Measurements from ENCODE around the gene NEMP1.
"Not testable (repeated sequence)": the region's sequence is repeated elsewhere in the genome, so short reads cannot be mapped to it uniquely, and the experiment has no call there.

Gene NEMP1

GRCh38 chr12:57029457-57029856, 49.1 kb downstream of the NEMP1 start:
- DNase-seq (ENCODE audit: low read depth): no peak

- no peak for DNase-seq (ENCODE audit: low read depth)
Measured at GRCh38 chr12:57027805-57028153, 50.8 kb downstream of the NEMP1 start.

GRCh38 chr12:57027011-57027804, 51.4 kb downstream of the NEMP1 start:
- no peak for DNase-seq (ENCODE audit: low read depth)

GRCh38 chr12:57025196-57025595, 53.4 kb downstream of the NEMP1 start:
- DNase-seq (ENCODE audit: low read depth): no peak

GRCh38 chr12:57022324-57022723, 56.3 kb downstream of the NEMP1 start:
- DNase-seq (ENCODE audit: low read depth): not testable (repeated sequence)

- DNase-seq (ENCODE audit: low read depth): no peak
Measured at GRCh38 chr12:57019983-57020719, 58.4 kb downstream of the NEMP1 start.

GRCh38 chr12:57018906-57019305, 59.7 kb downstream of the NEMP1 start:
- DNase-seq (ENCODE audit: low read depth): no peak

- not testable (repeated sequence) for DNase-seq (ENCODE audit: low read depth)
Measured at GRCh38 chr12:57018353-57018752, 60.2 kb downstream of the NEMP1 start.

GRCh38 chr12:57016348-57016747, 62.2 kb downstream of the NEMP1 start, which contains the start of gene TAC3:
TAC3 (minus strand) TSS chr12:57016529; CDS start chr12:57015797, 732 bp downstream.
- no peak for DNase-seq (ENCODE audit: low read depth)

GRCh38 chr12:57012600-57013465, 65.8 kb downstream of the NEMP1 start:
- DNase-seq (ENCODE audit: low read depth): no peak

- DNase-seq (ENCODE audit: low read depth): no peak
Measured at GRCh38 chr12:57011438-57012424, 66.9 kb downstream of the NEMP1 start.

- no peak for DNase-seq (ENCODE audit: low read depth)
Measured at GRCh38 chr12:57010627-57011247, 67.9 kb downstream of the NEMP1 start.

- DNase-seq (ENCODE audit: low read depth): no peak
Measured at GRCh38 chr12:57009949-57010626, 68.5 kb downstream of the NEMP1 start.

GRCh38 chr12:57008178-57008577, 70.4 kb downstream of the NEMP1 start:
- DNase-seq (ENCODE audit: low read depth): no peak

- no peak for DNase-seq (ENCODE audit: low read depth)
Measured at GRCh38 chr12:57006809-57007475, 71.6 kb downstream of the NEMP1 start.

GRCh38 chr12:57005980-57006808, 72.4 kb downstream of the NEMP1 start, which contains the start of gene ZBTB39:
ZBTB39 (minus strand) TSS chr12:57006546; CDS start chr12:57004917, 1,629 bp downstream.
- peak; percentile 55 for DNase-seq (ENCODE audit: low read depth)
